SK-MEL-5 (cell line): ENCODE data around the gene PNMA8B. TPM values are rescaled to one million over a fixed set of nuclear protein-coding genes. Genes with fewer than 3 reads are reported as not detected.

Experiments
- DNase-seq: peaks from one replicate; pipeline ENCODE4 v3.0.0-alpha.2; 2016; ENCODE audit warnings: low read depth, low spot score
- in situ Hi-C: cut with HindIII; loops from 2 replicates; pipeline ENCODE4 v1.10.0; 2016; ENCODE audit warnings: low sequenced_read_pairs, high pct_unique_total_duplicates, low pct_unique_long_range_greater_than_20kb
- total RNA-seq: library from RNA; depleted of rRNA; stranded (reverse); fragments of >200 nt; shearing (Covaris generic); gene quantifications from 2 replicates; pipeline ENCODE4 v1.2.3, GENCODE V29; 2014; rRNA removed

The PNMA8B gene
- total RNA-seq, 1 experiment from 2014 or later = not detected

GRCh38 chr19:46447006-46447405 is 48.7 kb downstream of the PNMA8B start:
- in situ Hi-C loops = no loop called here
- DNase-seq = no peak

GRCh38 chr19:46446021-46446420 is 49.6 kb downstream of the PNMA8B start:
- in situ Hi-C loops = no loop called here
- DNase-seq = no peak

- in situ Hi-C loops = no loop called here
- DNase-seq = peak; percentile 43
Measured at GRCh38 chr19:46442808-46443450, 52.7 kb downstream of the PNMA8B start.

- in situ Hi-C loops = no loop called here
- DNase-seq = no peak
Measured at GRCh38 chr19:46441866-46442265, 53.8 kb downstream of the PNMA8B start.

Other genes with a start within 250 kb of the PNMA8B start
- gene HIF3A, start 198.8 kb downstream of the PNMA8B start, total RNA-seq = not detected in 2 replicates
- gene PPP5C, start 148.8 kb downstream of the PNMA8B start, total RNA-seq = 45.6 and 50.9 TPM in 2 replicates
- gene CCDC8, start 82.3 kb downstream of the PNMA8B start, total RNA-seq = not detected in 2 replicates
- 0.03 TPM in 1 of 2 replicates, not detected in the other for gene PNMA8C, start 66.9 kb downstream of the PNMA8B start, total RNA-seq
- gene PNMA8A, start 24.3 kb downstream of the PNMA8B start, total RNA-seq = 22.9 and 24.5 TPM in 2 replicates
- gene CALM3, start 105.5 kb upstream of the PNMA8B start, total RNA-seq = 106 and 117 TPM in 2 replicates
- gene PTGIR, start 129.2 kb upstream of the PNMA8B start, total RNA-seq = not detected in 2 replicates
- gene GNG8, start 140.3 kb upstream of the PNMA8B start, total RNA-seq = not detected in 2 replicates
- gene DACT3, start 165.3 kb upstream of the PNMA8B start, total RNA-seq = 3.4 and 3.8 TPM in 2 replicates
- gene PRKD2, start 221.2 kb upstream of the PNMA8B start, total RNA-seq = 3.2 and 4.6 TPM in 2 replicates